T-helper 2 cell treated with Interferon-gamma antibody and Interleukin-4, amounts not matched to agents 5 μg/mL and 100 μg/mL, for 36 hours (primary cell): ENCODE data around the gene DGKB.

ENCODE experiments used
- DNase-seq: peaks from one replicate; pipeline ENCODE4 v3.0.0; 2021; ENCODE audit warnings: low spot score
- H3K27ac Mint-ChIP-seq: one replicate; pipeline ENCODE4 v1.8.0; 2021; ENCODE audit warnings: mild to moderate bottlenecking, mixed read lengths
- H3K27me3 Mint-ChIP-seq: one replicate; pipeline ENCODE4 v1.8.0; 2021; ENCODE audit warnings: low read depth, mixed read lengths
- H3K36me3 Mint-ChIP-seq: one replicate; pipeline ENCODE4 v1.8.0; 2021; ENCODE audit warnings: low read depth, mixed read lengths
- H3K4me1 Mint-ChIP-seq: one replicate; pipeline ENCODE4 v1.8.0; 2021; ENCODE audit warnings: low read depth, mixed read lengths
- H3K4me3 Mint-ChIP-seq: one replicate; pipeline ENCODE4 v1.8.0; 2022; ENCODE audit warnings: mild to moderate bottlenecking, moderate library complexity, mixed read lengths
- H3K9me3 Mint-ChIP-seq: one replicate; pipeline ENCODE4 v1.8.0; 2021; ENCODE audit warnings: mixed read lengths

DGKB gene

DNA sequence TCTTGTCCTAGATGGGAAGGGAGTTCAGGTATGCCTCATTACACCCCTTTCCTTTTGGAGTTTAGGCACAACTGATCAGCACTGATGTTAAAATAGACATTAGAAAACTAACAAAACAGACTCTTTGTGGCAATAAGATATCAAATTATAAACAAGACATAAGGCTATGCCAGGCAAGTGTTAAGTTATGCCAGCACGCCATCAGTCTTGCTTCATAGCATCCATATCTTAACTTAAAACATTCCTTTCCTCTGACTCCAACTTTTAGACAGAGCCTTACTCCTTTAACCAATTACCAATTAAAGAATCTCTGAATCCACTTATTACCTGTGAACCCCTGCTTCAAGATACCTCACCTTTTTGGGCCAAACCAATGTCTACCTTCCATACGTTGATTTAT lies 786.9 kb downstream of the DGKB start:
- H3K4me1 Mint-ChIP-seq = no peaks in the 10 kb centered on the region

DNA sequence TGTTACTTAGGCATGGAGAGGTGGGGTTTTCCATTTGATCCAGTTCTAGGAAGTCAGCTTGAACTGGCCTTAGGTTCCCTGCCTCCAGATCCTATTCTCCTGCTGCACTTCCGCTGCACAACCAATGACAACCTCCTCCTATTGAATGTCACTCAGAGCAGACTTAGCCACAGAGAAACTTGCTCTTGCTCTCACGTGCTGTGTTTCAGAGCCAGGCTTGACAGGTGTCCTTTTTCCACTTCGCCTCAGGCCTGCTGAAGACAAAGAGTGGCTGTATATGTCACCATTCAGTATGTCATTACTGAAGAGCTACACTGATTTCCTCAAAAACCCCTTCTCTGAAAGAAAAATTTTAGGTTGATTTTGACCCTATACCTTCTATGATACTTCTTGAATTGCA lies 797.7 kb downstream of the DGKB start:
- Mint-ChIP-seq H3K27ac (no peak overlapping the region), H3K27me3 (no peaks in the 10 kb centered on the region), H3K4me3 (no peak overlapping the region)

More for the DNA sequence above, 786.9 kb downstream of the DGKB start:
- no peak overlapping the region for H3K27ac Mint-ChIP-seq
- no peaks in the 10 kb centered on the region for H3K36me3 Mint-ChIP-seq
- H3K4me3 Mint-ChIP-seq = no peak overlapping the region
- H3K27me3 Mint-ChIP-seq = no peaks in the 10 kb centered on the region
- H3K9me3 Mint-ChIP-seq = peaks cover 23% of the 10 kb centered on the region
- no peak for DNase-seq

DNA sequence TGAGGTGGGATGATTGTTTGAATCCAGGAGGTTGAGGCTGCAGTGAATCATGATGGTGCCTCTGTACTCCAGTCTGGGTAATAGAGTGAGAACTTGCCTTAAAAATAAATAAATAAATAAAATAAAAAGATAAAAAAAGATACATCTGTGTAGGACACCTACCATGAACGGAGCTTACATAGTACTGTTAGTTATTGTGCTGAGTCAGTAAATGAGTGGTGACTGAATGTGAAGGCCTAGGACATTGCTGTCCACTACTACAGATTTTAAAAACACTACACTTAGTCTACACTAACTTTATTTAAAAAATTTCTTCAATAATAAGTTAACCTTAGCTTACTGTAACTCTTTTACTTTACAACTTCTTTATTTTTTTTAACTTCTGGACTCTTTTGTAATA lies 806.4 kb downstream of the DGKB start:
- no peaks in the 10 kb centered on the region for H3K27me3 Mint-ChIP-seq
- DNase-seq = no peak
- H3K4me1 Mint-ChIP-seq = no peaks in the 10 kb centered on the region
- H3K4me3 Mint-ChIP-seq = no peak overlapping the region
- no peaks in the 10 kb centered on the region for H3K36me3 Mint-ChIP-seq
- peaks cover 6% of the 10 kb centered on the region for H3K9me3 Mint-ChIP-seq
- H3K27ac Mint-ChIP-seq = no peak overlapping the region

More for the DNA sequence above, 797.7 kb downstream of the DGKB start:
- peaks cover 12% of the 10 kb centered on the region for H3K9me3 Mint-ChIP-seq
- no peak for DNase-seq
- no peaks in the 10 kb centered on the region for H3K36me3 Mint-ChIP-seq
- H3K4me1 Mint-ChIP-seq = no peaks in the 10 kb centered on the region

DNA sequence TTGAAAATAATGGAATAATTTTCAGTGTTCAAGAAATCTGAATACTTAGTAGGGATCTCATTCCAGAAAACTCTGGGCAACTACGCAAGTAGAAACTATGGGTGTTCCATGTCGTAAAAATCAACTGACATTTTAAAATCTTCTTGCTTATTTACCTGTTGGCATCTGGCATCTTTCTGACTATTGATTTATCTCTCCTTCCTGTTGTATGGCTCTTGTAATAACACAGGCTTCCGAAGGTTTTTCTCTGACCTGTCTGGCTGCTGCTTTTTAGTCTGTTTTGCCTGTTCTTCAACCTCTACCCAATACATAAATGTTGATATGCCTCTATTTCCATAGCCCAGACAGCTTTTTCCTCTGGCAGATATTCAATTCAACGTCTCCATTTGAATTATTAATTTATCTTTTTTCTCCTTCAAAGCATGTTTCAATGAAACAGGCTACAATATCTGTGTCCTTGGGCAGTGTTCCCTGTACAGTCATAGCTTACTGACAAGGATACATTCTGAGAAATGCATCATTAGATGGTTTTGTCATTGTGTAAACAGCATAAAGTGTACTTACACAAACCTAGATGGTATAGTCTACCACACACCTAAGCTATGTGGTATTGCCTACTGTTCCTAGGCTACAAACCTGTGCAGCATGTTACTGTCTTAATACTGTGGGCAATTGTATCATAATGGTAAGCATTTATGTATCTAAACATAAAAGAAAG lies 807.2 kb downstream of the DGKB start:
- Mint-ChIP-seq H3K27me3 (no peaks in the 10 kb centered on the region), H3K36me3 (no peaks in the 10 kb centered on the region), H3K9me3 (peaks cover 10% of the 10 kb centered on the region), H3K4me1 (no peaks in the 10 kb centered on the region), H3K27ac (no peak overlapping the region), H3K4me3 (no peak overlapping the region)
- DNase-seq = no peak
